ENCODE data around the gene DCC. TPM values are rescaled to one million over a fixed set of nuclear protein-coding genes. Genes with fewer than 3 reads are reported as not detected.
A peak's percentile ranks its signal among the peaks of the same experiment; 100 is the strongest.

The DCC gene, protein sequence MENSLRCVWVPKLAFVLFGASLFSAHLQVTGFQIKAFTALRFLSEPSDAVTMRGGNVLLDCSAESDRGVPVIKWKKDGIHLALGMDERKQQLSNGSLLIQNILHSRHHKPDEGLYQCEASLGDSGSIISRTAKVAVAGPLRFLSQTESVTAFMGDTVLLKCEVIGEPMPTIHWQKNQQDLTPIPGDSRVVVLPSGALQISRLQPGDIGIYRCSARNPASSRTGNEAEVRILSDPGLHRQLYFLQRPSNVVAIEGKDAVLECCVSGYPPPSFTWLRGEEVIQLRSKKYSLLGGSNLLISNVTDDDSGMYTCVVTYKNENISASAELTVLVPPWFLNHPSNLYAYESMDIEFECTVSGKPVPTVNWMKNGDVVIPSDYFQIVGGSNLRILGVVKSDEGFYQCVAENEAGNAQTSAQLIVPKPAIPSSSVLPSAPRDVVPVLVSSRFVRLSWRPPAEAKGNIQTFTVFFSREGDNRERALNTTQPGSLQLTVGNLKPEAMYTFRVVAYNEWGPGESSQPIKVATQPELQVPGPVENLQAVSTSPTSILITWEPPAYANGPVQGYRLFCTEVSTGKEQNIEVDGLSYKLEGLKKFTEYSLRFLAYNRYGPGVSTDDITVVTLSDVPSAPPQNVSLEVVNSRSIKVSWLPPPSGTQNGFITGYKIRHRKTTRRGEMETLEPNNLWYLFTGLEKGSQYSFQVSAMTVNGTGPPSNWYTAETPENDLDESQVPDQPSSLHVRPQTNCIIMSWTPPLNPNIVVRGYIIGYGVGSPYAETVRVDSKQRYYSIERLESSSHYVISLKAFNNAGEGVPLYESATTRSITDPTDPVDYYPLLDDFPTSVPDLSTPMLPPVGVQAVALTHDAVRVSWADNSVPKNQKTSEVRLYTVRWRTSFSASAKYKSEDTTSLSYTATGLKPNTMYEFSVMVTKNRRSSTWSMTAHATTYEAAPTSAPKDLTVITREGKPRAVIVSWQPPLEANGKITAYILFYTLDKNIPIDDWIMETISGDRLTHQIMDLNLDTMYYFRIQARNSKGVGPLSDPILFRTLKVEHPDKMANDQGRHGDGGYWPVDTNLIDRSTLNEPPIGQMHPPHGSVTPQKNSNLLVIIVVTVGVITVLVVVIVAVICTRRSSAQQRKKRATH (N-terminal part only)
- not detected in 3 replicates for polyA plus RNA-seq
- not detected for polyA plus RNA-seq (2011; ENCODE audit: low read depth)
- not detected in 2 replicates for polyA plus RNA-seq (2011; cell fraction: cytosol; rRNA removed)
- polyA plus RNA-seq (2011; cell fraction: nucleus; rRNA removed): not detected in 2 replicates
- not detected in 2 replicates for polyA plus RNA-seq (2012; ENCODE audit: low replicate concordance)
- polyA minus RNA-seq: 0.16 TPM in 1 of 3 replicates, not detected in the others
- polyA minus RNA-seq (2011; cell fraction: cytosol; rRNA and poly(A)+ RNA removed): not detected
- polyA minus RNA-seq (2011; cell fraction: nucleus; rRNA and poly(A)+ RNA removed): not detected in 2 replicates

DNA sequence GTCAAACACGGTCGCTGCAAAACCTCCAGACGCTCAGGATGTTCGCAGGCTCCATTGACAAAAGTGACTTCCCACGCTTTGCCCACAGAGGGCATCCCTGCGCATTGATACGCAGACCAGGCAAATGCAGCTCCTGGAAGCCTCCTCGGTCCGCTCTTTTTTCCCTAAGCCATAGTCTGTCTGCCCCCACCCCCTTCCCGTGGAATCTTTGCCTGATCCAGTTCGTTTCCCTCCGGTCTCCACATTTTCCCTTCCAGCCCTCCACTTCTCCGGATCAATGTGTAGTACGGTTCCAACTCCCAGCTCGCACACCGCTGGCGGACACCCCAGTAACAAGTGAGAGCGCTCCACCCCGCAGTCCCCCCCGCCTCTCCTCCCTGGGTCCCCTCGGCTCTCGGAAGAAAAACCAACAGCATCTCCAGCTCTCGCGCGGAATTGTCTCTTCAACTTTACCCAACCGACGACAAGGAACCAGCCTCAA lies at the start of gene DCC:
Gene DCC, plus strand, starts transcription at position 307 of the 481 bp plus-strand sequence. CDS start 591 bp downstream, outside the sequence.
- Histone ChIP-seq H3K9ac (ENCODE audit: control insufficient read depth, extremely low read depth, insufficient read depth, low read length) (no peak within 1 kb of the TSS), H3K36me3 (ENCODE audit: control insufficient read depth in 2 of 2, extremely low read depth in 1 of 2, insufficient read depth in 2 of 2, low read length in 2 of 2) (no peaks in the 10 kb centered on the region), H3K4me1 (ENCODE audit: control insufficient read depth, extremely low read depth, insufficient read depth, low read length) (no peaks in the 10 kb centered on the region), H3K4me2 (ENCODE audit: control insufficient read depth, extremely low read depth, insufficient read depth, low read depth, low read length) (peak within 1 kb of the TSS; percentile 41), H3K27ac (ENCODE audit: control insufficient read depth, insufficient read depth, low read length) (no peak within 1 kb of the TSS), H4K20me1 (ENCODE audit: control insufficient read depth, extremely low read depth, insufficient read depth, low read length) (no peaks in the 10 kb centered on the region), H2AFZ (ENCODE audit: control insufficient read depth, low read length) (peak within 1 kb of the TSS; percentile 51), H3K79me2 (ENCODE audit: control insufficient read depth, insufficient read depth, low read length) (no peaks in the 10 kb centered on the region), H3K9me3 (ENCODE audit: control insufficient read depth, low read depth, low read length) (no peaks in the 10 kb centered on the region), H3K9me1 (ENCODE audit: control insufficient read depth, extremely low read depth, insufficient read depth, low read length) (no peaks in the 10 kb centered on the region), H3K4me3 (ENCODE audit: control insufficient read depth in 2 of 3, extremely low read depth in 1 of 3, insufficient read depth in 2 of 3, low read depth in 1 of 3, low read length in 3 of 3) (peak within 1 kb of the TSS in 1 of 3 experiments; percentile 29), H3K27me3 (ENCODE audit: control insufficient read depth, extremely low read depth, insufficient read depth, low read length) (peaks cover 37% of the 10 kb centered on the region)
- TF ChIP-seq, protein P1, sequence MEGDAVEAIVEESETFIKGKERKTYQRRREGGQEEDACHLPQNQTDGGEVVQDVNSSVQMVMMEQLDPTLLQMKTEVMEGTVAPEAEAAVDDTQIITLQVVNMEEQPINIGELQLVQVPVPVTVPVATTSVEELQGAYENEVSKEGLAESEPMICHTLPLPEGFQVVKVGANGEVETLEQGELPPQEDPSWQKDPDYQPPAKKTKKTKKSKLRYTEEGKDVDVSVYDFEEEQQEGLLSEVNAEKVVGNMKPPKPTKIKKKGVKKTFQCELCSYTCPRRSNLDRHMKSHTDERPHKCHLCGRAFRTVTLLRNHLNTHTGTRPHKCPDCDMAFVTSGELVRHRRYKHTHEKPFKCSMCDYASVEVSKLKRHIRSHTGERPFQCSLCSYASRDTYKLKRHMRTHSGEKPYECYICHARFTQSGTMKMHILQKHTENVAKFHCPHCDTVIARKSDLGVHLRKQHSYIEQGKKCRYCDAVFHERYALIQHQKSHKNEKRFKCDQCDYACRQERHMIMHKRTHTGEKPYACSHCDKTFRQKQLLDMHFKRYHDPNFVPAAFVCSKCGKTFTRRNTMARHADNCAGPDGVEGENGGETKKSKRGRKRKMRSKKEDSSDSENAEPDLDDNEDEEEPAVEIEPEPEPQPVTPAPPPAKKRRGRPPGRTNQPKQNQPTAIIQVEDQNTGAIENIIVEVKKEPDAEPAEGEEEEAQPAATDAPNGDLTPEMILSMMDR (optimal IDR thresholded peaks at IDR 0.05 in 1 of 3, IDR thresholded peaks at IDR 0.05 in 1 of 3, conservative IDR thresholded peaks at IDR 0.05 in 1 of 3; ENCODE audit: extremely low read depth in 1 of 3, insufficient read depth in 2 of 3, low read length in 3 of 3): peak in 2 of 3 experiments; percentile 59 to 68
- no peak for TF ChIP-seq EZH2 (IDR thresholded peaks at IDR 0.05; ENCODE audit: low read length)
- FAIRE-seq: no peak
- dilution Hi-C loops (cut with MboI; ENCODE audit: extremely low pct_ligation_motif_present, low sequenced_read_pairs): no loop called here
- no peak for DNase-seq (ENCODE audit: low read depth, low spot score)

DNA sequence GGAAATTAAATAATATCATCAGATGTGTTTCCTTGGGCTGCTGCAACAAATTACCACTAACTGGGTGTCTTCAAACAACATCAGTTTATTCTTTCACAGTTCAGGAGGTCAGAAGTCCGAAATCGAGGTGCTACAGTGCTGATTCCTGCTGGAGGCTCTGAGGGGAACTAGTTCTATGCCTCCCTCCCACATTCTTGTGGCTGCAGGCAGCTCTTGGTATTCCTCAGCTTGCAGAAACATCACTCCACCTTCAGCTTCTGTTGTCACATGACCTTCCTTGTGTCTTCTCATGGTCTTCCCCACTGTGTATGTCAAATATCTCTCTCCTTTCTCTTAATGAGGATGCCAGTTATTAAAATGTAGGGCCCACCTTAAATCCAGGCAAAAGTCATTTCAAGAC lies 29.3 kb upstream of the DCC start:
- dilution Hi-C loops (cut with MboI; ENCODE audit: extremely low pct_ligation_motif_present, low sequenced_read_pairs): no loop called here
- no peak overlapping the region for H3K4me2 ChIP-seq (ENCODE audit: control insufficient read depth, extremely low read depth, insufficient read depth, low read depth, low read length)
- no peaks in the 10 kb centered on the region for H4K20me1 ChIP-seq (ENCODE audit: control insufficient read depth, extremely low read depth, insufficient read depth, low read length)
- H3K9me1 ChIP-seq (ENCODE audit: control insufficient read depth, extremely low read depth, insufficient read depth, low read length): no peaks in the 10 kb centered on the region
- no peaks in the 10 kb centered on the region for H3K9me3 ChIP-seq (ENCODE audit: control insufficient read depth, low read depth, low read length)
- H3K79me2 ChIP-seq (ENCODE audit: control insufficient read depth, insufficient read depth, low read length): no peaks in the 10 kb centered on the region
- H3K27ac ChIP-seq (ENCODE audit: control insufficient read depth, insufficient read depth, low read length): no peak overlapping the region
- H3K36me3 ChIP-seq (ENCODE audit: control insufficient read depth in 2 of 2, extremely low read depth in 1 of 2, insufficient read depth in 2 of 2, low read length in 2 of 2): no peaks in the 10 kb centered on the region
- H3K9ac ChIP-seq (ENCODE audit: control insufficient read depth, extremely low read depth, insufficient read depth, low read length): no peak overlapping the region
- FAIRE-seq (peak; percentile 62), DNase-seq (ENCODE audit: low read depth, low spot score) (no peak)
- peaks cover 3% of the 10 kb centered on the region for H3K4me1 ChIP-seq (ENCODE audit: control insufficient read depth, extremely low read depth, insufficient read depth, low read length)
- H3K4me3 ChIP-seq (ENCODE audit: control insufficient read depth in 2 of 3, extremely low read depth in 1 of 3, insufficient read depth in 2 of 3, low read depth in 1 of 3, low read length in 3 of 3): no peak overlapping the region
- no peaks in the 10 kb centered on the region for H3K27me3 ChIP-seq (ENCODE audit: control insufficient read depth, extremely low read depth, insufficient read depth, low read length)
- TF ChIP-seq, protein P1 (optimal IDR thresholded peaks at IDR 0.05 in 1 of 3, IDR thresholded peaks at IDR 0.05 in 1 of 3, conservative IDR thresholded peaks at IDR 0.05 in 1 of 3; ENCODE audit: extremely low read depth in 1 of 3, insufficient read depth in 2 of 3, low read length in 3 of 3): no peak
- no peak for TF ChIP-seq EZH2 (IDR thresholded peaks at IDR 0.05; ENCODE audit: low read length)
- no peak overlapping the region for H2AFZ ChIP-seq (ENCODE audit: control insufficient read depth, low read length)

Data from keratinocyte (primary cell).